ENCODE data around the gene TDO2.

- peak in 1 of 3 donors; percentile 22 for TF ChIP-seq CTCF (IDR thresholded peaks at IDR 0.05)
- no peak for TF ChIP-seq POLR2A (IDR thresholded peaks at IDR 0.05)
Measured at GRCh38 chr4:155953151-155954117, 49.9 kb downstream of the TDO2 start, which contains the start of gene CTSO.

All from lower leg skin (tissue), 3 donors.